Peyer's patch (tissue), 4 donors: ENCODE measurements around the gene NAALADL1.

Experiments used
- CTCF ChIP-seq, 6 experiments: fragments of 450-650 bp in 4 of 6; fragments of 200-600 bp in 2 of 6; sonication (generic) in 1 of 6; IDR thresholded peaks; one replicate each; pipeline ENCODE4 v1.5.1; 2017 to 2019; ENCODE audit warnings: antibody characterized with exemption in 6 of 6, mild to moderate bottlenecking in 3 of 6, moderate library complexity in 1 of 6
- POLR2A ChIP-seq, 2 donors: fragments of 450-650 bp; IDR thresholded peaks; one replicate each; pipeline ENCODE4 v1.5.1; 2017; ENCODE audit warnings: antibody characterized with exemption in 2 of 2, mild to moderate bottlenecking in 2 of 2, moderate library complexity in 2 of 2

GRCh38 chr11:65045061-65045460, 13.3 kb downstream of the NAALADL1 start:
- TF ChIP-seq CTCF (IDR thresholded peaks at IDR 0.05) (no peak), POLR2A (IDR thresholded peaks at IDR 0.05) (no peak)
